Measurements from ENCODE around the gene PTCD1. TPM values are rescaled to one million over a fixed set of nuclear protein-coding genes. Genes with fewer than 3 reads are reported as not detected.

The PTCD1 gene
- total and polyA plus RNA-seq, 9 of the 15 experiments (the other 6 are each of a cell fraction or from before 2014, with no cell fraction given) = 0.46 to 17.1 (median 6.2) TPM

DNA sequence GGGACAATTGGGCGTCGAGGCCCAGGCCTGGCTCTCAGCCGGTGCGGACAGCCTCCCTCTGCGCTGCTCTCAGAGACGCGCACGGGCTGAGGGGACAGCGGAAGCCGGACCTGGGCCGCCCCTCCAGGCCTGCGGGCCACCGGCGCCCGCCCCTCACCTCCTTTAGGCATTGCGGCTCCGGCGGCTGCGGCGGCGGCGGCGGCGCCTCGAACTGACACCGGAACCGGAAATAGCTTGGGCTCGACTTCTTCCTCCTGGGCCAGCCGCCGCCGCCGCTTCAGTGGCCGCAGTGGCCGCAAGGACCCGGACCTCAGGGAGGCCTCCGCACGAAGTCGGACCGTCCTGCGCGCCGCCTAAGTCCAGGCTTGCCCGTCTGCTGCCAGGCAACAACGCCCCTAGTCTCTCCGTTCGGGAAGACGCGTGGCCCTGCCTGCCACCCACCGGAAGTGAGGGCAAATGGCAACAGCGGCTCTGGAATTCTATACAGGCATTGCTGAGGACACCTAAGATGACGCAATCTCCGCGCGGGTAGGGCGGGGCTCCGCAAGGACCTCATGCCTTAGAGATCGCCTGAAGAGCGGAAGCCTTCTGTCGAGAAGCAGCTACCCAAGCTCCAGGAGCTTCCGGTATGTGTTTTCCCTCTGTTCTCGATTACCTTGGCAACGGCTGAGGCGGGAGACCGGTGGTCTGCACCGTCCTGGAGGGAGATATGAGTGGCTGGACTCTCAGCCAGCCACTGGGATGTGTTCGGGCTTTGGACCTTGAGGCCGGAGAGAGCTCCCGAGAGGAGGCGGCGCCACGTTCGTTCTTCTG lies 30.0 kb downstream of the PTCD1 start, which contains the start of the genes BUD31 and PDAP1 (continued):
- no peak for TF ChIP-seq POU5F1 (IDR thresholded peaks at IDR 0.05; ENCODE audit: borderline replicate concordance, low read depth, low read length, partially characterized antibody)
- peak; percentile 68; the same call in 1 of the 2 replicates for TF ChIP-seq RHOXF2B (CRISPR knock-in tag; conservative IDR thresholded peaks at IDR 0.05)
- no peak for TF ChIP-seq EZH2 (IDR thresholded peaks at IDR 0.05; ENCODE audit: borderline replicate concordance, low read depth, low read length)
- no peak; the same call in 1 of the 2 replicates for TF ChIP-seq SMARCA4 (IDR thresholded peaks at IDR 0.05)
- TF ChIP-seq PTBP1 (IDR thresholded peaks at IDR 0.05; ENCODE audit: low read depth, low read length) = peak; percentile 23; the same call in 1 of the 2 replicates
- no peak for TF ChIP-seq CBX3 (IDR thresholded peaks at IDR 0.05; ENCODE audit: borderline replicate concordance in 1 of 2, low read length in 2 of 2)
- peak; percentile 100 for TF ChIP-seq CEBPG (CRISPR knock-in tag; IDR thresholded peaks at IDR 0.05)
- peak; percentile 100 for TF ChIP-seq CEBPG (tag; conservative IDR thresholded peaks at IDR 0.05 in 1 of 2, IDR thresholded peaks at IDR 0.05 in 1 of 2)
- TF ChIP-seq, protein P1, sequence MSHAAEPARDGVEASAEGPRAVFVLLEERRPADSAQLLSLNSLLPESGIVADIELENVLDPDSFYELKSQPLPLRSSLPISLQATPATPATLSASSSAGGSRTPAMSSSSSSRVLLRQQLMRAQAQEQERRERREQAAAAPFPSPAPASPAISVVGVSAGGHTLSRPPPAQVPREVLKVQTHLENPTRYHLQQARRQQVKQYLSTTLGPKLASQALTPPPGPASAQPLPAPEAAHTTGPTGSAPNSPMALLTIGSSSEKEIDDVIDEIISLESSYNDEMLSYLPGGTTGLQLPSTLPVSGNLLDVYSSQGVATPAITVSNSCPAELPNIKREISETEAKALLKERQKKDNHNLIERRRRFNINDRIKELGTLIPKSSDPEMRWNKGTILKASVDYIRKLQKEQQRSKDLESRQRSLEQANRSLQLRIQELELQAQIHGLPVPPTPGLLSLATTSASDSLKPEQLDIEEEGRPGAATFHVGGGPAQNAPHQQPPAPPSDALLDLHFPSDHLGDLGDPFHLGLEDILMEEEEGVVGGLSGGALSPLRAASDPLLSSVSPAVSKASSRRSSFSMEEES (CRISPR knock-in tag; IDR thresholded peaks at IDR 0.05) = no peak
- TF ChIP-seq, protein P2, sequence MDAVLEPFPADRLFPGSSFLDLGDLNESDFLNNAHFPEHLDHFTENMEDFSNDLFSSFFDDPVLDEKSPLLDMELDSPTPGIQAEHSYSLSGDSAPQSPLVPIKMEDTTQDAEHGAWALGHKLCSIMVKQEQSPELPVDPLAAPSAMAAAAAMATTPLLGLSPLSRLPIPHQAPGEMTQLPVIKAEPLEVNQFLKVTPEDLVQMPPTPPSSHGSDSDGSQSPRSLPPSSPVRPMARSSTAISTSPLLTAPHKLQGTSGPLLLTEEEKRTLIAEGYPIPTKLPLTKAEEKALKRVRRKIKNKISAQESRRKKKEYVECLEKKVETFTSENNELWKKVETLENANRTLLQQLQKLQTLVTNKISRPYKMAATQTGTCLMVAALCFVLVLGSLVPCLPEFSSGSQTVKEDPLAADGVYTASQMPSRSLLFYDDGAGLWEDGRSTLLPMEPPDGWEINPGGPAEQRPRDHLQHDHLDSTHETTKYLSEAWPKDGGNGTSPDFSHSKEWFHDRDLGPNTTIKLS (IDR thresholded peaks at IDR 0.05; ENCODE audit: borderline replicate concordance, low read depth) = peak; percentile 86
- TF ChIP-seq TCFL5 (CRISPR knock-in tag; conservative IDR thresholded peaks at IDR 0.05) = no peak
- TF ChIP-seq, protein P3, sequence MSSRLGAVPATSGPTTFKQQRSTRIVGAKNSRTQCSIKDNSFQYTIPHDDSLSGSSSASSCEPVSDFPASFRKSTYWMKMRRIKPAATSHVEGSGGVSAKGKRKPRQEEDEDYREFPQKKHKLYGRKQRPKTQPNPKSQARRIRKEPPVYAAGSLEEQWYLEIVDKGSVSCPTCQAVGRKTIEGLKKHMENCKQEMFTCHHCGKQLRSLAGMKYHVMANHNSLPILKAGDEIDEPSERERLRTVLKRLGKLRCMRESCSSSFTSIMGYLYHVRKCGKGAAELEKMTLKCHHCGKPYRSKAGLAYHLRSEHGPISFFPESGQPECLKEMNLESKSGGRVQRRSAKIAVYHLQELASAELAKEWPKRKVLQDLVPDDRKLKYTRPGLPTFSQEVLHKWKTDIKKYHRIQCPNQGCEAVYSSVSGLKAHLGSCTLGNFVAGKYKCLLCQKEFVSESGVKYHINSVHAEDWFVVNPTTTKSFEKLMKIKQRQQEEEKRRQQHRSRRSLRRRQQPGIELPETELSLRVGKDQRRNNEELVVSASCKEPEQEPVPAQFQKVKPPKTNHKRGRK (tag; IDR thresholded peaks at IDR 0.05) = no peak
- no peak for TF ChIP-seq POLR2AphosphoS2 (IDR thresholded peaks at IDR 0.05; ENCODE audit: low read length)
- TF ChIP-seq ETV5 (CRISPR knock-in tag; IDR thresholded peaks at IDR 0.05; ENCODE audit: low read depth) = peak; percentile 95
- no peak for TF ChIP-seq MED1 (CRISPR knock-in tag; IDR thresholded peaks at IDR 0.05; ENCODE audit: borderline replicate concordance)
- peak; percentile 89 for TF ChIP-seq ZFX (CRISPR knock-in tag; IDR thresholded peaks at IDR 0.05)
- TF ChIP-seq GABPB1 (CRISPR knock-in tag; IDR thresholded peaks at IDR 0.05) = peak; percentile 94
- peak; percentile 87; the same call in 1 of the 2 replicates for TF ChIP-seq GTF2F1 (IDR thresholded peaks at IDR 0.05; ENCODE audit: low read depth, low read length)
- TF ChIP-seq, protein P4, sequence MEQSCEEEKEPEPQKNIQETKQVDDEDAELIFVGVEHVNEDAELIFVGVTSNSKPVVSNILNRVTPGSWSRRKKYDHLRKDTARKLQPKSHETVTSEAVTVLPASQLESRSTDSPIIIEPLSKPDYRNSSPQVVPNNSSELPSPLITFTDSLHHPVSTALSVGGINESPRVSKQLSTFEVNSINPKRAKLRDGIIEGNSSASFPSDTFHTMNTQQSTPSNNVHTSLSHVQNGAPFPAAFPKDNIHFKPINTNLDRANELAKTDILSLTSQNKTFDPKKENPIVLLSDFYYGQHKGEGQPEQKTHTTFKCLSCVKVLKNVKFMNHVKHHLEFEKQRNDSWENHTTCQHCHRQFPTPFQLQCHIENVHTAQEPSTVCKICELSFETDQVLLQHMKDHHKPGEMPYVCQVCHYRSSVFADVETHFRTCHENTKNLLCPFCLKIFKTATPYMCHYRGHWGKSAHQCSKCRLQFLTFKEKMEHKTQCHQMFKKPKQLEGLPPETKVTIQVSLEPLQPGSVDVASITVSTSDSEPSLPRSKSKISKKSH (CRISPR knock-in tag; IDR thresholded peaks at IDR 0.05) = no peak
- TF ChIP-seq MTA1 (IDR thresholded peaks at IDR 0.05; ENCODE audit: borderline replicate concordance) = peak; percentile 91
- no peak for TF ChIP-seq ARID2 (IDR thresholded peaks at IDR 0.05)
